ENCODE measurements around the gene ZNF394.

Gene ZNF394

GRCh38 chr7:99493823-99494222, 6.3 kb downstream of the ZNF394 start:
- no peak for DNase-seq (ENCODE audit: low read depth in 2 of 2)

GRCh38 chr7:99490878-99491277, 9.2 kb downstream of the ZNF394 start:
- no peak for DNase-seq (ENCODE audit: low read depth in 2 of 2)

GRCh38 chr7:99489235-99489634, 10.8 kb downstream of the ZNF394 start:
- no peak for DNase-seq (ENCODE audit: low read depth in 2 of 2)

- DNase-seq (ENCODE audit: low read depth in 2 of 2) = no peak
Measured at GRCh38 chr7:99485094-99485493, 15.0 kb downstream of the ZNF394 start.

- DNase-seq (ENCODE audit: low read depth in 2 of 2) = no peak
Measured at GRCh38 chr7:99478464-99479440, 21.3 kb downstream of the ZNF394 start.

- no peak for DNase-seq (ENCODE audit: low read depth in 2 of 2)
Measured at GRCh38 chr7:99476107-99476506, 24.0 kb downstream of the ZNF394 start.

GRCh38 chr7:99473315-99473596, 26.8 kb downstream of the ZNF394 start:
- DNase-seq (ENCODE audit: low read depth in 2 of 2) = peak; percentile 29 to 33

GRCh38 chr7:99472561-99473314, 27.3 kb downstream of the ZNF394 start, which contains the start of gene ZNF789:
Gene ZNF789 (plus strand): TSS chr7:99472890. CDS start chr7:99476457, 3,567 bp downstream.
- DNase-seq (ENCODE audit: low read depth in 2 of 2) = peak; percentile 90 to 91

- no peak for DNase-seq (ENCODE audit: low read depth in 2 of 2)
Measured at GRCh38 chr7:99469381-99470065, 30.6 kb downstream of the ZNF394 start.

GRCh38 chr7:99468336-99468918, 31.7 kb downstream of the ZNF394 start:
- no peak for DNase-seq (ENCODE audit: low read depth in 2 of 2)

GRCh38 chr7:99465421-99465768, 34.7 kb downstream of the ZNF394 start:
- no peak for DNase-seq (ENCODE audit: low read depth in 2 of 2)

- no peak for DNase-seq (ENCODE audit: low read depth in 2 of 2)
Measured at GRCh38 chr7:99461221-99461620, 38.9 kb downstream of the ZNF394 start.

- no peak for DNase-seq (ENCODE audit: low read depth in 2 of 2)
Measured at GRCh38 chr7:99460651-99461050, 39.4 kb downstream of the ZNF394 start.

- DNase-seq (ENCODE audit: low read depth in 2 of 2) = no peak
Measured at GRCh38 chr7:99459087-99459486, 41.0 kb downstream of the ZNF394 start.

- no peak for DNase-seq (ENCODE audit: low read depth in 2 of 2)
Measured at GRCh38 chr7:99457650-99458493, 42.2 kb downstream of the ZNF394 start.

GRCh38 chr7:99457050-99457649, 42.9 kb downstream of the ZNF394 start:
- DNase-seq (ENCODE audit: low read depth in 2 of 2) = no peak

- DNase-seq (ENCODE audit: low read depth in 2 of 2) = no peak
Measured at GRCh38 chr7:99456288-99456687, 43.8 kb downstream of the ZNF394 start.

- DNase-seq (ENCODE audit: low read depth in 2 of 2) = no peak
Measured at GRCh38 chr7:99455874-99456273, 44.2 kb downstream of the ZNF394 start.

GRCh38 chr7:99453105-99453504, 47.0 kb downstream of the ZNF394 start:
- no peak for DNase-seq (ENCODE audit: low read depth in 2 of 2)

GRCh38 chr7:99452541-99452940, 47.5 kb downstream of the ZNF394 start:
- no peak for DNase-seq (ENCODE audit: low read depth in 2 of 2)

GRCh38 chr7:99451936-99452335, 48.1 kb downstream of the ZNF394 start:
- DNase-seq (ENCODE audit: low read depth in 2 of 2) = no peak
